Epithelial cell of esophagus (primary cell): ENCODE results near the gene TEX101.
A peak's percentile ranks its signal among the peaks of the same experiment; 100 is the strongest.

ENCODE experiments used
- DNase-seq: peaks from one replicate; pipeline ENCODE4 v3.0.0; 2010; ENCODE audit warnings: low read depth
- H3K4me3 ChIP-seq: 2 replicates; pipeline ENCODE4 v1.5.1; 2011; ENCODE audit warnings: mild to moderate bottlenecking, low read length, control low read depth
- CTCF ChIP-seq: IDR thresholded peaks from 2 replicates; pipeline ENCODE4 v1.5.1; 2011; ENCODE audit warnings: low read depth, mild to moderate bottlenecking, low read length, control low read depth, inconsistent platforms; ENCODE audit not compliant: insufficient read depth; ENCODE audit errors: missing control alignments

Gene TEX101

GRCh38 chr19:43445426-43445825, 30.7 kb downstream of the TEX101 start:
- no peak for TF ChIP-seq CTCF

DNA sequence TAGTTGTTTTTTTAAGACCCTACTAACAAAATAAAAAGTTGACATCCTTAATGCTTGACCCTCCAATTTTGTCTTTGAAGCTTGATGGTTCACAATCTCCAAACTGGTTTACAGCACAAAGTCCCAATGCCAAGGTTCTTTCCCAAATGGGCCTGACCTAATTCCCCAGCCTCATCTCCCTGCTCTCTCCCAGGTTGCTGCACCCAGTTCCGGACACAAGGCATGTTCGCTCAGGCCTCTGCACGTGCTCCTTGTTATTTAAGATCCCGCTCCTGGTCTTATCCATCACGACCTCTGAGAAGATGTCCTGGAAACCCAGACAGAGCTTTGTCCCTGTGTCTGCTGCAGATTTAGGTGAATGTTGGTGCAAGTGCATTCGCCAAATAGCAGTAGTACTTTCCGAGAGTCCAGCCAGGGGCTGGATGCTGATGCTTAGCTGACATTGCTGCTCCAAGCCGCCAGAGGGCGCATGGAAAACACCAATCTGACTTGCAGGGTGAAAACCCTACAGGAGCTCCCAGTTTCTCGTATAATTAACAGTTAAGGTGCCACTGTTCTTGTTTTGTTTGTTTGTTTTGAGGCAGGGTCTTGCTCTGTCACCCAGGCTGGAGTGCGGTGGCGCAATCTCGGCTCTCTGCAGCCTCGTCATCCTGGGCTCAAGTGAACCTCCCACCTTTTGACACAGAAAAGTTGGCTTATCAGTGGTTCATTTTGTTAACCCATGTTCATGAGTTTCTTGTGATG, 32.2 kb downstream of the TEX101 start:
- TF ChIP-seq CTCF, result peak; percentile 96
- peak; percentile 78 for DNase-seq
- no peak overlapping the region for H3K4me3 ChIP-seq

More at GRCh38 chr19:43445426-43445825, 30.7 kb downstream of the TEX101 start:
- DNase-seq, result no peak
- no peak overlapping the region for H3K4me3 ChIP-seq

DNA sequence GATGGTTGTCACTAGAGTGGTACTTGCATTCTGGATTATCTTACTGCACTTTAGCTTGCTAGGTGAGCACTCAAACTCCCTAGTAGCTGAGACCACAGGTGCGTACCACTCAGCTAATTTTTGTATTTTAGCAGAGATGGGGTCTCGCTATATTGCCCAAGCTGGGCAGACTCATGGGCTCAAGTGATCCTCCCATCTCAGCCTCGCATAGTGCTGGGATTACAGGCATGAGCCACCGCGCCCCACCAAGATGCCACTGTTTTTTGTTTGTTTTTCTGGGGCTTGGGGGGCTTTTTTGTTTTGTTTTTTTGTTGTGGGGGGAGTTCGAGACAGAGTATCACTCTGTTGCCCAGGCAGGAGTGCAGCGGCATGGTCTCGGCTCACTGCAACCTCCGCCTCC, 33.0 kb downstream of the TEX101 start:
- H3K4me3 ChIP-seq, result no peak overlapping the region
- no peak for TF ChIP-seq CTCF
- no peak for DNase-seq

GRCh38 chr19:43450545-43450997, 35.9 kb downstream of the TEX101 start:
- no peak for TF ChIP-seq CTCF
- H3K4me3 ChIP-seq, result no peak overlapping the region
- peak; percentile 62 for DNase-seq

GRCh38 chr19:43452582-43452981, 37.9 kb downstream of the TEX101 start:
- DNase-seq, result peak; percentile 96
- no peak overlapping the region for H3K4me3 ChIP-seq
- TF ChIP-seq CTCF, result no peak

DNA sequence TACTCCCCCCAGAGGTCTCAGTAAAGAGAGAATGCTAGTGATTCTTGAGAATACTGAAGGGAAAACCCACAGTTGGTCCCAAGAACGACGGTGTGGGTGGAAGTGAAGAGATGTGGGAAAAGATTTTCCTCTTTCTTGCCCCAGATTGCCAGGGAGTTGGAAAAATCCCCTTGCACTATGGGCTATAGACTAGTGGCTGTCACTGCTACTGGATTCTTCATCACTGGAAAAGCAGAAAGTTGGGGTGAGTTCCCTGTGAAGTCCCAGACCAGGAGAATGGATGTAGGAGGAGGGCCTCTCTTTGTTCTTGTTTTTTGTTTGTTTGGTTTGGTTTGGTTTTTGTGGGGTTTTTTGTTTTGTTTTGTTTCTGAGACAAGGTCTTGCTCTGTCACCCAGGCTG, 39.3 kb downstream of the TEX101 start:
- H3K4me3 ChIP-seq, result no peak overlapping the region
- no peak for DNase-seq
- TF ChIP-seq CTCF, result no peak
